ENCODE measurements around the gene COPS9. TPM values are rescaled to one million over a fixed set of nuclear protein-coding genes. Genes with fewer than 3 reads are reported as not detected.

Gene COPS9
- total RNA-seq, 1 donor from 2014 or later = 156 TPM

DNA sequence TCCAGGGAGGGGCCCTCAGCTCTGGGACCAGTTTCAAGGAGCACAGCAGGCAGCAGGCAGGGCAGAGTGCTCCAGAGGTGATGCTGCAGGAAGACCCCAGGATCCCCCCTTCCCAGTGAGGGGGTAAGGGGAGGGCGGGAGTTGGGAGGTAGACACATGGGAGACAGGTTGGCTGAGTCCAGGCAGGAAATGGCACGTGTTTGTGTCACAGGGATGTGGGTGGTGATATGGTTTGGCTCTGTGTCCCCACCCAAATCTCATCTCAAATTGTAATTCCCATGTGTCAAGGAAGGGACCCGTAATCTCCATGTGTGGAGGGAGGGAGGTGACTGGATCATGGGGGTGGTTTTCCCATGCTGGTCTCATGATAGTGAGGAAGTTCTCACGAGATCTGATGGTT lies 29.6 kb upstream of the COPS9 start:
- TF ChIP-seq, protein P1, sequence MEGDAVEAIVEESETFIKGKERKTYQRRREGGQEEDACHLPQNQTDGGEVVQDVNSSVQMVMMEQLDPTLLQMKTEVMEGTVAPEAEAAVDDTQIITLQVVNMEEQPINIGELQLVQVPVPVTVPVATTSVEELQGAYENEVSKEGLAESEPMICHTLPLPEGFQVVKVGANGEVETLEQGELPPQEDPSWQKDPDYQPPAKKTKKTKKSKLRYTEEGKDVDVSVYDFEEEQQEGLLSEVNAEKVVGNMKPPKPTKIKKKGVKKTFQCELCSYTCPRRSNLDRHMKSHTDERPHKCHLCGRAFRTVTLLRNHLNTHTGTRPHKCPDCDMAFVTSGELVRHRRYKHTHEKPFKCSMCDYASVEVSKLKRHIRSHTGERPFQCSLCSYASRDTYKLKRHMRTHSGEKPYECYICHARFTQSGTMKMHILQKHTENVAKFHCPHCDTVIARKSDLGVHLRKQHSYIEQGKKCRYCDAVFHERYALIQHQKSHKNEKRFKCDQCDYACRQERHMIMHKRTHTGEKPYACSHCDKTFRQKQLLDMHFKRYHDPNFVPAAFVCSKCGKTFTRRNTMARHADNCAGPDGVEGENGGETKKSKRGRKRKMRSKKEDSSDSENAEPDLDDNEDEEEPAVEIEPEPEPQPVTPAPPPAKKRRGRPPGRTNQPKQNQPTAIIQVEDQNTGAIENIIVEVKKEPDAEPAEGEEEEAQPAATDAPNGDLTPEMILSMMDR (IDR thresholded peaks at IDR 0.05) = no peak
- no peak overlapping the region for H3K4me3 Mint-ChIP-seq (ENCODE audit: unreplicated experiment)
- no peak for DNase-seq (ENCODE audit: extremely low spot score, unreplicated experiment)
- peaks cover 4% of the 10 kb centered on the region for H3K4me1 Mint-ChIP-seq (ENCODE audit: unreplicated experiment)
- H3K36me3 Mint-ChIP-seq (ENCODE audit: unreplicated experiment) = no peaks in the 10 kb centered on the region
- no peak overlapping the region for H3K27ac Mint-ChIP-seq (ENCODE audit: unreplicated experiment)
- H3K27me3 Mint-ChIP-seq (ENCODE audit: unreplicated experiment) = peaks cover 3% of the 10 kb centered on the region
- no peaks in the 10 kb centered on the region for H3K9me3 Mint-ChIP-seq (ENCODE audit: unreplicated experiment)

DNA sequence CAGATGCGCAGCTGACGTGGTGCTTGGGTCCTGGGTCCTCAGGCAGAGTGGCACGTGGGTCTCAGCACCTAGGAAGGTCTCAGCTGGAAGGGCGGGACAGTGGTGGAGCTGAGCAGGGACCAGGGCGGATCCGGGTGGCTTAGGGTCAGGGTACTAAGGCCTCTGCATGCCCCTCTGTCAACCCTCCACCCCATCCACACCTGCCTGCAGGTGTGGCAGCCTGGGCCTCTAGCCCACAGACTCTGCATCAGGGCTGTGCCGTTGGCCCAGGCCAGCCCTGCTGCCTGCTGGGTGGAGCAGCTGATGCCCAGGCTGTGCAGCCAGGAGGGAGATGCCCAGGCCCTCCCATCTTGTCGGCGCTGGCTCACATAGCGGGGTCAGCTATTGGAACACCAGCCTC lies 28.9 kb upstream of the COPS9 start:
- no peaks in the 10 kb centered on the region for H3K36me3 Mint-ChIP-seq (ENCODE audit: unreplicated experiment)
- no peak overlapping the region for H3K27ac Mint-ChIP-seq (ENCODE audit: unreplicated experiment)
- TF ChIP-seq, protein P1 (IDR thresholded peaks at IDR 0.05) = no peak
- no peaks in the 10 kb centered on the region for H3K27me3 Mint-ChIP-seq (ENCODE audit: unreplicated experiment)
- H3K4me1 Mint-ChIP-seq (ENCODE audit: unreplicated experiment) = no peaks in the 10 kb centered on the region
- H3K4me3 Mint-ChIP-seq (ENCODE audit: unreplicated experiment) = no peak overlapping the region
- DNase-seq (ENCODE audit: extremely low spot score, unreplicated experiment) = no peak
- no peaks in the 10 kb centered on the region for H3K9me3 Mint-ChIP-seq (ENCODE audit: unreplicated experiment)

DNA sequence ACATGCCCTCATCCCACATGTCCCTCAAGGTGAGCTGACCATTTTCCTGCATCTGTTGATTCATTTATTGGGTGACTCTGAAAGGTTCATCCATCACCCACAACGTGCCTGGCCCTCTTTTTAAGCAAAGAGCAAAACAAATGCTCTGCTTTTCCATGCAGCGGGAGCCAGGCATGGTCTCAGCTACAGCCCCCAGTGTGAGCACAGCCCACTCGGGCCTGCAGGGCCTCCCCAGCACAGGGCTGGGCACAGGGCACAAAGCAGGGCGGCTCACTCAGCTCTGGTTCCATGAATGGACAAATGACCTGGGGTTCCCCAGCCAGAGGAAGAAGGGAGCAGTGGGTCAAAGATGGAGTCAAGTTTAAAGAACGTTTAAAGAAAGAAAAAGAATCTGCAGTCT lies 28.5 kb upstream of the COPS9 start:
- Mint-ChIP-seq H3K4me1 (ENCODE audit: unreplicated experiment) (no peaks in the 10 kb centered on the region), H3K27ac (ENCODE audit: unreplicated experiment) (no peak overlapping the region), H3K4me3 (ENCODE audit: unreplicated experiment) (no peak overlapping the region), H3K27me3 (ENCODE audit: unreplicated experiment) (no peaks in the 10 kb centered on the region), H3K9me3 (ENCODE audit: unreplicated experiment) (no peaks in the 10 kb centered on the region), H3K36me3 (ENCODE audit: unreplicated experiment) (no peaks in the 10 kb centered on the region)
- TF ChIP-seq, protein P1 (IDR thresholded peaks at IDR 0.05) = no peak
- no peak for DNase-seq (ENCODE audit: extremely low spot score, unreplicated experiment)

DNA sequence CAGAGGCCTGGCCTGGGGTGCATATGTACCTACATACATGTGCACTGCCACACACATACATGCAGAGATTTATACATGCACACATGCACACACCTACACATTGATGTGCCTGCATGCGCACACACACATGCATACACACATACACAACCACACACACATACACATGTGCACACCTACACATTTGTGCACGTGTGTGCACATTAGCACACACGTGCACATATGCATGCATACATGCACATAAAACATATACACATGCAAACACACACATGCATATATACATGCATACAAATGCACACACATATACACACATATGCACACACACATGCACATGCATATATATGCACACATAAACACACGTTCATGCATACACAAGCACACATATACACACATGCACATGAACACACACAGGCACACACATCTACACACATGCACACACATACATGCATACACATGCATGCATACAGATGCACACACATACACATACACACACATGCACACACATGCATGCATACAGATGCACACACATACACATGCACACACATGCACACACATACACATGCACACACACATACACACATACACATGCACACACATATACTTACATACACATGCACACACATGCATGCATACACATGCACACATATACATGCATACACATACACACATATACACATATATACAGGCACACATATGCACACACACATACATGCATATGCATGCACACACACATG lies 27.9 kb upstream of the COPS9 start:
- TF ChIP-seq, protein P1 (IDR thresholded peaks at IDR 0.05) = no peak
- Mint-ChIP-seq H3K27me3 (ENCODE audit: unreplicated experiment) (no peaks in the 10 kb centered on the region), H3K9me3 (ENCODE audit: unreplicated experiment) (no peaks in the 10 kb centered on the region), H3K36me3 (ENCODE audit: unreplicated experiment) (no peaks in the 10 kb centered on the region), H3K27ac (ENCODE audit: unreplicated experiment) (no peak overlapping the region), H3K4me1 (ENCODE audit: unreplicated experiment) (no peaks in the 10 kb centered on the region), H3K4me3 (ENCODE audit: unreplicated experiment) (no peak overlapping the region)
- no peak for DNase-seq (ENCODE audit: extremely low spot score, unreplicated experiment)

DNA sequence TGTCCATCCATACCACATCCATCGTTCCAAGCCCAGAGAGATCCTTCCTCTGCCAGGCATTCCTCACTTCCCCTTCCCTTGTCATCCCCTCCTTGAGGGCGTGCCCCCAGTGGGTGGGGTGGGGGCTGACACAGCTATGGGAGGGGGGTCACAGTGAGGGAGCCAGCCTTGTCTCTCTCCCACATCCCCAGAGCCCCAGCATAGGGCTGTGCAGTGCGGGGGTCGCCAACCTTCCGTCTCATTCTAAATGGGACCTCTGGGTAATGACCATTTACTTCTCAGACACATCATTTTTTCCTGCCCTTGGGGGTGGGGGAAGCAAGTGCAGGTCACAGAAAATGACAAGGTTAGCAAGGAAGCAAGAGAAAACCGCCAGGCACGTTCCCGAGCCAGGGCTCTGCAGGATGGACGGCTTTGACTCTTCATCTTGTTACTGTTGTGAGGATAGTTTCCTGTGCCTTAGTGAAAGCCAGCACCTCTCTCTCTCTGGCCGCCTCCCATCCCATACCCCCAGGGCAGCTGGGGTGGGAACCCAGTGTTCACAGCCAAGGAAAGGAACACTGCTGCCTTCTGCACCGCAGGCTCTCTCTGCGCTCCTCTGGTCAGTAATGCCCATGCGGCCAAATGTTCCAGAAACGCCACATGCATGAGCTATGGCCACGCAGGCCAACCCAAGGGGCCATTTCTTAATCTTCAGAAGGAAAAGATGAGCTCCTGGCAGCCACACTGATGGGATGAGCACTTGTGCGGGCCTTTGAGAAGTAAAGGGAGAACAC lies 27.0 kb upstream of the COPS9 start:
- no peaks in the 10 kb centered on the region for H3K4me1 Mint-ChIP-seq (ENCODE audit: unreplicated experiment)

More for the DNA sequence above, 27.0 kb upstream of the COPS9 start:
- no peaks in the 10 kb centered on the region for H3K9me3 Mint-ChIP-seq (ENCODE audit: unreplicated experiment)
- no peak overlapping the region for H3K27ac Mint-ChIP-seq (ENCODE audit: unreplicated experiment)
- H3K4me3 Mint-ChIP-seq (ENCODE audit: unreplicated experiment) = no peak overlapping the region
- no peaks in the 10 kb centered on the region for H3K36me3 Mint-ChIP-seq (ENCODE audit: unreplicated experiment)
- TF ChIP-seq, protein P1 (IDR thresholded peaks at IDR 0.05) = no peak
- no peak for DNase-seq (ENCODE audit: extremely low spot score, unreplicated experiment)
- no peaks in the 10 kb centered on the region for H3K27me3 Mint-ChIP-seq (ENCODE audit: unreplicated experiment)

Measured in osteocyte (in vitro differentiated cells).